Osteoblast (primary cell): ENCODE measurements around the gene BTBD18. TPM values are rescaled to one million over a fixed set of nuclear protein-coding genes. Genes with fewer than 3 reads are reported as not detected.

Experiments
- DNase-seq: peaks from one replicate; pipeline ENCODE4 v3.0.0; 2011; ENCODE audit warnings: low spot score, mixed read lengths; ENCODE audit not compliant: insufficient read length; ENCODE audit errors: missing footprints
- H2AFZ ChIP-seq: 2 replicates; pipeline ENCODE4 v1.6.0; 2011; ENCODE audit warnings: mild to moderate bottlenecking, low read length
- H3K27ac ChIP-seq: 2 replicates; pipeline ENCODE4 v1.5.1; 2011; ENCODE audit warnings: mild to moderate bottlenecking, low read depth, low read length, moderate library complexity
- H3K27me3 ChIP-seq: 2 replicates; pipeline ENCODE4 v1.6.0; 2012; ENCODE audit warnings: mild to moderate bottlenecking, control low read depth, inconsistent platforms, low read length, moderate library complexity; ENCODE audit not compliant: insufficient read depth
- H3K36me3 ChIP-seq: 2 replicates; pipeline ENCODE4 v1.5.1; 2011; ENCODE audit warnings: mild to moderate bottlenecking, low read length, control low read depth, moderate library complexity; ENCODE audit not compliant: insufficient read depth
- H3K4me1 ChIP-seq: 2 replicates; pipeline ENCODE4 v1.5.1; 2011; ENCODE audit warnings: mild to moderate bottlenecking, low read length, control low read depth, moderate library complexity; ENCODE audit not compliant: insufficient read depth
- H3K4me2 ChIP-seq: 2 replicates; pipeline ENCODE4 v1.6.0; 2011; ENCODE audit warnings: mild to moderate bottlenecking, low read length; ENCODE audit not compliant: insufficient read depth
- H3K4me3 ChIP-seq: fragments of 200-600 bp; sonication (generic); 3 replicates; pipeline ENCODE4 v1.5.1; 2012; ENCODE audit warnings: mild to moderate bottlenecking, low read length, inconsistent platforms; ENCODE audit not compliant: insufficient read depth
- H3K79me2 ChIP-seq: 2 replicates; pipeline ENCODE4 v1.6.0; 2012; ENCODE audit warnings: mild to moderate bottlenecking, low read length, control low read depth, inconsistent platforms; ENCODE audit not compliant: insufficient read depth
- H3K9me3 ChIP-seq: 2 replicates; pipeline ENCODE4 v1.5.1; 2011; ENCODE audit warnings: low read depth, low read length, control low read depth
- H4K20me1 ChIP-seq: 2 replicates; pipeline ENCODE4 v1.6.0; 2012; ENCODE audit warnings: mild to moderate bottlenecking, low read length, control low read depth; ENCODE audit not compliant: insufficient read depth
- total RNA-seq: library from RNA; depleted of rRNA; stranded (reverse); fragments of >200 nt; gene quantifications from 2 replicates; pipeline ENCODE4 v1.2.3, GENCODE V29; 2012
- TF ChIP-seq, protein P1 (sequence below): IDR thresholded peaks from 2 replicates; pipeline ENCODE4 v1.5.1; 2011; ENCODE audit warnings: mild to moderate bottlenecking, low read depth, low read length, moderate library complexity; ENCODE audit errors: extremely low read depth

Gene BTBD18
- total RNA-seq, 1 donor, result not detected

DNA sequence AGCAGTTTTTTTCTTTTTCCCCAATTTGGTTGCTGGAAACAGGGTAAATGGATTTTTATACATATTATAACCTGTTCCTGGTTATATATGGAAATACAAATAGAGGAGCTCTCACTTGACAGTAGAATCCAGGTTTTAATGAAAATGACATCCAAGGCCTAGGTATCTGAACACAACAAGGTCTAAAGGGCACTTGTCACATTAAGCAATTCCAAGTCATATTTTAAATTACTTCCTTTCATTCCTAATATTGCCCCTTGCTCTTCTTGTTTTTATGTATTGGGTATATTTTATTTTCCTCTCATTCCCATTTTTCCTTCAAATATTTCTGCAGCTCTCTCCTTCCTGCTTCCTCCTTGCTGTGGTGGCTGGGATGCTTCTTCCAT, 37.1 kb upstream of the BTBD18 start:
- peaks cover 100% of the 10 kb centered on the region for H3K79me2 ChIP-seq
- no peaks in the 10 kb centered on the region for H3K27me3 ChIP-seq
- no peak overlapping the region for H3K4me3 ChIP-seq
- peaks cover 23% of the 10 kb centered on the region for H3K4me1 ChIP-seq
- H3K27ac ChIP-seq, result no peak overlapping the region
- peaks cover 57% of the 10 kb centered on the region for H4K20me1 ChIP-seq
- no peak overlapping the region for H3K4me2 ChIP-seq
- peaks cover 15% of the 10 kb centered on the region for H3K36me3 ChIP-seq
- H2AFZ ChIP-seq, result no peak overlapping the region
- TF ChIP-seq, protein P1, sequence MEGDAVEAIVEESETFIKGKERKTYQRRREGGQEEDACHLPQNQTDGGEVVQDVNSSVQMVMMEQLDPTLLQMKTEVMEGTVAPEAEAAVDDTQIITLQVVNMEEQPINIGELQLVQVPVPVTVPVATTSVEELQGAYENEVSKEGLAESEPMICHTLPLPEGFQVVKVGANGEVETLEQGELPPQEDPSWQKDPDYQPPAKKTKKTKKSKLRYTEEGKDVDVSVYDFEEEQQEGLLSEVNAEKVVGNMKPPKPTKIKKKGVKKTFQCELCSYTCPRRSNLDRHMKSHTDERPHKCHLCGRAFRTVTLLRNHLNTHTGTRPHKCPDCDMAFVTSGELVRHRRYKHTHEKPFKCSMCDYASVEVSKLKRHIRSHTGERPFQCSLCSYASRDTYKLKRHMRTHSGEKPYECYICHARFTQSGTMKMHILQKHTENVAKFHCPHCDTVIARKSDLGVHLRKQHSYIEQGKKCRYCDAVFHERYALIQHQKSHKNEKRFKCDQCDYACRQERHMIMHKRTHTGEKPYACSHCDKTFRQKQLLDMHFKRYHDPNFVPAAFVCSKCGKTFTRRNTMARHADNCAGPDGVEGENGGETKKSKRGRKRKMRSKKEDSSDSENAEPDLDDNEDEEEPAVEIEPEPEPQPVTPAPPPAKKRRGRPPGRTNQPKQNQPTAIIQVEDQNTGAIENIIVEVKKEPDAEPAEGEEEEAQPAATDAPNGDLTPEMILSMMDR, result no peak
- H3K9me3 ChIP-seq, result no peaks in the 10 kb centered on the region
- no peak for DNase-seq

DNA sequence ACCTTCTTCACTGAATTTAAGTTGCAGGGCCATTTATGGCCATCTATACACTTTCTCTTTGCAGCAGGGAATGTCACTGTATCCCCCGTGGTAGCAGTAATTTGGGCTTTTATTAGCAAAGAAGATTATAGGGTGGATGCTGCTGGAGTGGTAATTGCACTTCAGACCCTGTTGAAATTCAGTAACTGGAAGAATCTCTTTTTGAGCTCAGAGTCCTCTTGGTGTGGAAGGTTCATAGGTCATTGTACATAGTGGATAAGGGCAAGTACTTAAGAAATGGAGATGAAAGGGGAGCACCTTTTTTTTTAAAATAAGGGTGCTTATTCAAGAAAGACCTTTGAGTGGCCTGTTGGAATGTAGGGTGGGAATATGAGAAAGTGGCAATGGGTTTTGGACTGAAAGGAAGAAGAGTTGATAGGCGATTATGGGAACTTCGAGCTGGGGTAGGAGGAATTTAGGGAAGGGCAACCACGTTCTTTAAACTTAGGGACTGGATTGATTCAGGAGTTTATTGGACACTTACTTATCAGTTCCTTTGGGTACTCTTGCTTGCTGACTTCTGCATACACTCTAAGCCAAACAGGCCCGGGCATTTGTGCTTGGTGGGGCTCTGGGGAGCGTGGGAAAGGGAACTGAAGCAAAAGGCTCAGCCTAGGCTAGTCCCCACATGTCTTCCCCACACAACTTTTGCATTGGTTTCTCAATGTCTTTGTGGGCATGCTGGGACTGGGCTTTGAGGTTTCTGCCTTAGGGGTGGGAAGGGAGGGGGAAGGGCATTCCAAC, 36.5 kb upstream of the BTBD18 start:
- Histone ChIP-seq H3K36me3 (peaks cover 11% of the 10 kb centered on the region), H3K27me3 (no peaks in the 10 kb centered on the region), H4K20me1 (peaks cover 52% of the 10 kb centered on the region), H3K9me3 (no peaks in the 10 kb centered on the region), H2AFZ (no peak overlapping the region), H3K4me1 (peaks cover 23% of the 10 kb centered on the region), H3K79me2 (peaks cover 98% of the 10 kb centered on the region), H3K27ac (peak overlapping the region; percentile 59), H3K4me3 (no peak overlapping the region), H3K4me2 (no peak overlapping the region)
- TF ChIP-seq, protein P1, result no peak
- DNase-seq, result no peak

DNA sequence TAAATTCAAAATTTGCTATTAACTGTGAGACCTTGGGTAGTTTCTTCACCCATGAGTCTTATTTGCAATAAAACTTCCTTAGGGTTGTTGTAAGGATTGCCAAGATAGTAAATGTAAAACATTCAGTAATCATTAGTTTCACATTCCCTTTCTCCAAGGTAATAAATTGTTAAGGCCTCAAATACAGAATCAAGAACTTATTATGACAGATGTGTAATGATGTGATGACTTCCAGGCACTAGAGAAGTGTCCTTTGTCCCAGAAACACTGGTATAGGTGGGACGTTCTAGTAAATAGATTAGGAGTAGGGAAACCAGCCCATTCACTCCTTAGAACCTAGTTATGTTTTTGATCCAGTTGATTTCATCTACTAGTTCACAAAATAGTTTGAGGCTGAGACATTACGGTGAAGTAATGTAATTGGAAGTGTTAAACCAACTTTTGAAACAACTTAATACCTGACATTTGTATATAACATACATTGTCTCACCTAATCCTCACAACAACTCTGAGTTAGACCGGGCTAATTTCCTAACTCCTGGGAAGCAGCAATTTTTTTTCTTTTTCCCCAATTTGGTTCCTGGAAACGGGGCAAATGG, 35.5 kb upstream of the BTBD18 start:
- peak overlapping the region; percentile 57 for H3K27ac ChIP-seq
- DNase-seq, result no peak
- peaks cover 49% of the 10 kb centered on the region for H4K20me1 ChIP-seq

DNA sequence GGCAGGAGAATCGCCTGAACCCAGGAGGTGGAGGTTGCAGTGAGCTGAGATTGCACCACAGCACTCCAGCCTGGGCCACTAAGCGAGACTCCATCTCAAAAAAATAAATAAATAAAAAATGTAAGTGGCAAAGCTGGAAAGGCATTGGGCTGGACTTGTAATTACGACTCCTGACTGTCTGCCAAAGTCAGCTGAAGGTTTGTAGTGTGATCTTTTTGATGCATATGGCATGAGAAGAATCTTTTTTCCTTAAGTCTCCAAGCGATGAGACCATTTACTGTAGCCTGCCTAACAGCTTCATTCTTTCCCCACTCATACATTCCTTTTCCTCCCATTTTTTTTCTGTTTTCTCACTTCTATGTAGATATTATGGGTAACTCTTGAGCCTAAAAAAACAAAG, 34.8 kb upstream of the BTBD18 start:
- Histone ChIP-seq H3K79me2 (peaks cover 98% of the 10 kb centered on the region), H3K27ac (peak overlapping the region; percentile 57), H3K9me3 (no peaks in the 10 kb centered on the region), H3K4me2 (peak overlapping the region; percentile 36), H3K4me3 (no peak overlapping the region), H2AFZ (no peak overlapping the region), H3K27me3 (no peaks in the 10 kb centered on the region), H3K4me1 (peaks cover 8% of the 10 kb centered on the region), H4K20me1 (peaks cover 45% of the 10 kb centered on the region), H3K36me3 (peaks cover 4% of the 10 kb centered on the region)
- TF ChIP-seq, protein P1, result no peak
- DNase-seq, result peak; percentile 48

More for the DNA sequence above, 35.5 kb upstream of the BTBD18 start:
- peaks cover 98% of the 10 kb centered on the region for H3K79me2 ChIP-seq
- TF ChIP-seq, protein P1, result no peak
- no peaks in the 10 kb centered on the region for H3K9me3 ChIP-seq
- peak overlapping the region; percentile 36 for H3K4me2 ChIP-seq
- peaks cover 8% of the 10 kb centered on the region for H3K36me3 ChIP-seq
- no peaks in the 10 kb centered on the region for H3K27me3 ChIP-seq
- H3K4me1 ChIP-seq, result peaks cover 15% of the 10 kb centered on the region
- H3K4me3 ChIP-seq, result no peak overlapping the region
- no peak overlapping the region for H2AFZ ChIP-seq
